HG03378 (cell line): Measurements from ENCODE around the gene DSG1.
"Not testable (repeated sequence)": the region's sequence is repeated elsewhere in the genome, so short reads cannot be mapped to it uniquely, and the experiment has no call there.

ENCODE experiments used
- ATAC-seq: cut with Tn5 transposase; IDR thresholded peaks from one replicate; pipeline ENCODE4 v1.9.1; 2021; ENCODE audit warnings: mild to moderate bottlenecking, moderate library complexity; ENCODE audit not compliant: unreplicated experiment

The DSG1 gene

DNA sequence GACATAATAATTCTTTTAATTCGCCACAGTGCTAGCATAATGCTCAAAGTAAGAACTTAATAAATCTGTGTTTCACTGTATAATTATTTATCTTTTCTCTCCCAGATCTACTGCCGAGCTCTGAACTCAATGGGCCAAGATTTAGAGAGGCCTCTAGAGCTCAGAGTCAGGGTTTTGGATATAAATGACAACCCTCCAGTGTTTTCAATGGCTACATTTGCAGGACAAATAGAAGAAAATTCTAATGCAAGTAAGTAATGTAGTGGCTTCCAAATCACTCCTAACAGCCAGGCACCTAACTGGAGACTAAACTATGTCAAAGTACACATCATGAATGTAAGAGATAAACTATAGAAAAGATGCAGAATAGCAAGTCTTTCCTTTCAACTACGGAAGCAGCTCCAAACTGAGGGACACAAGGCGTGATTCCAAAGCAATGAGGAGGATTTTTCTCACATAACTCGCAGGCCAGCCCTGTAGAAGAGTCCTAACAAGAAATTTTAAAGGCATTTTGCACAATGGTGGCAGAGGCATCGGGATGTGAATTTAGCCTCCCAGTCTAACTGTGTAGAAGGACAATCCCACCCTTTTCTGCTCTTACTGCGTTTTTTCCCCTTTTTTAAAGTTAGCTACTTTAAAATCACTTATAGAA is 12.0 kb downstream of the DSG1 start:
- no peak for ATAC-seq

DNA sequence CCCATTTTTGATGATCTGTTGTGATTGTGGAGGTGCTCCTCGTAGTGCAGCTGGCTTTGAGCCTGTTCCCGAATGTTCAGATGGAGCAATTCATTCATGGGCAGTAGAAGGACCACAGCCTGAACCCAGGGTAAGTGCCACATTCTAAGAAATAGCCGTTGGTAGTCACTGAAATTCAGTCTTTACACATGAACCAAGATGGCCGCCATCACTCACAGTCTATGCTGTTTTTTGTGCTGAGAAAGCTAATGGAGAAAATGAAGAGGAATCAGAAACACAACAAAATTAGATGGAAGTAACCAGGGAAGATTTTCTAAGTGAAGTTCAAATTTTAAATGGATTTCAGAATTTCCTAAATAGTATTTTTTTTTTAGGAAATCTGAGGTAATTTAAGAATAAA is 25.5 kb downstream of the DSG1 start:
- ATAC-seq, result no peak

- not testable (repeated sequence) for ATAC-seq
Observed at GRCh38 chr18:31353336-31353735, 35.4 kb downstream of the DSG1 start.

DNA sequence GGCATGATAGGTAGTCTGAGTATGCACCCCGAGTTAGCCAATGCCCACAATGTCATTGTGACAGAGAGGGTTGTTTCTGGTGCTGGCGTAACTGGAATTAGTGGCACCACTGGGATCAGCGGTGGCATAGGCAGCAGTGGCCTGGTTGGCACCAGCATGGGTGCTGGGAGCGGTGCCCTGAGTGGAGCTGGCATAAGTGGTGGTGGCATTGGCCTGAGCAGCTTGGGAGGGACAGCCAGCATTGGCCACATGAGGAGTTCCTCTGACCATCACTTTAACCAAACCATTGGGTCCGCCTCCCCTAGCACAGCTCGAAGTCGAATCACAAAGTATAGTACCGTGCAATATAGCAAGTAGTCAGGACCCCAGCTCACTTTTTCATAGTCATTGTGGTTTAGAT is 37.0 kb downstream of the DSG1 start:
- ATAC-seq, result no peak

GRCh38 chr18:31356025-31356424 is 38.1 kb downstream of the DSG1 start:
- ATAC-seq, result no peak

- ATAC-seq, result no peak
Observed at GRCh38 chr18:31364190-31364589, 46.2 kb downstream of the DSG1 start.

DNA sequence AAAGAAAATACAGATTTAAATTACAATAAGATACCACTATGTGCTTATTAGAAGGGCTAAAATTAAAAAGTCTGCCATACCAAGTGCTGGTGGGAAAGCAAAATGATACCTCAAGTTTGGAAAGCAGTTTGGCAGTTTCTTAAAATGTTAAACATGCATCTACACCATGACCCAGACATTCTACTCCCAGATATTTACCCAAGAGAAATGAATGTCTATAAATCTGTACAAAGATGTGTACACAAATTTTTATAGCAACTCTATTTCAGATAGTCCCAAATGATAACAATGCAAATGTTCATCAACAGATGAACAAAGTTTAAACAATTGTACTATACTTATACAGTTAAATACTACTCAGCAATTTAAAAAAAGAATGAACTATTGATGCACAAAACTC is 51.5 kb downstream of the DSG1 start:
- ATAC-seq, result no peak

DNA sequence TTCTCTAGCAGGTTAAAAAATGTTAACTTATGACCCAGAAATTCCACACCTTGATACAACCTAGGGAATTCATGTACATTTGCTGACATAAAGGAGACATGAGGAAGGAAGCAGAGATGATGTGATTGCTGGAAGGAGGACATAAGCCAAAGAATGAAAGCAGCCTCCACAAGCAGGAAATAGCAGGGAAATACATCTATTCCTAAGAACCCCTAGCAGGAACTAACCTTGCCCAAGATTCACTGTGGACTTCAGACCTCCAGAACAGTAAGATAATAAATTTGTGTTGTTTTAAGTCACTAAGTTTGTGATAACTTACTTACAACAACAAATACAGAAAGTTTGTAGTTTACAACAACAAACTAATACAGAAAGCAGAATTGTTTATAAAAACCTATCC is 54.0 kb downstream of the DSG1 start:
- no peak for ATAC-seq

DNA sequence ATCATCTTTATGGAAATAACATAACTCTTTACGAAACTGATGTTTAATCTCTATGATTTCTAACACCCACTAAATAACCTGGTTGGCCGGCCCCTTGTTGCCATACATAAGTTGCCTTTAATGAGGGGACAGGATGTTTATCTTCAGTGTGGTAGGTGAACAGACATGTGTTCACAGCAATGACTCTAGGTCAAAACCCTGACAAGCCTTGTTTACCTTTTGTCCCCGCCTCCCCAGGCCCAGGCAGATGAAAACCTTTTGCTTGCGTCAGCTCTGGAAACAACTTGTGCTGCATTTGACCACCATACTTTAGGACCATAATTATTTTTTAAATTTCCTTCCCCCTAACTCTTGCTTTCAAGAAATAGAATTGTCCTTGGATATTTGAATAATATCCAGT is 55.7 kb downstream of the DSG1 start:
- no peak for ATAC-seq

GRCh38 chr18:31376477-31376876 is 58.5 kb downstream of the DSG1 start, which contains the start of gene DSG4:
TSS of gene DSG4 (plus strand) at chr18:31376777. CDS start at chr18:31376912, 135 bp downstream.
- ATAC-seq, result no peak

- ATAC-seq, result no peak
Observed at GRCh38 chr18:31380912-31381311, 63.0 kb downstream of the DSG1 start.

GRCh38 chr18:31382107-31382506 is 64.1 kb downstream of the DSG1 start:
- no peak for ATAC-seq

DNA sequence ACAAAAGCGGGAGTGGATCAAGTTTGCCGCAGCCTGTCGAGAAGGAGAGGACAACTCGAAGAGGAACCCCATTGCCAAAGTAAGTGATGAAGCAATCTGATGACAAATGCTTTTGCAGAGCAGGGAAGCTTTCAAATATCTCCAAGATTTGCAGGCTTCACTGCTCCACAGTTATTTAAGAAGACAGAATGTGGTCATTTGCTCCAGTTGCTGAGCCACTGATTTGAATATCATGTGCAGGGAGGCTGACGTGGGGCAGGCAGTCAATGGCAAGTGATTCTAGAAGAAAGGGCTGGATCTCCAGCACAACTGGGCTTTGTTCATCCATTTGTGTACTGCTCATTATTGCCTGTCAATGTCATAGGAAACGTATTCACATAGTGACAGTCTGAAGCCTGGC is 68.8 kb downstream of the DSG1 start:
- no peak for ATAC-seq

GRCh38 chr18:31393286-31393685 is 75.3 kb downstream of the DSG1 start:
- no peak for ATAC-seq

GRCh38 chr18:31396796-31397612 is 79.0 kb downstream of the DSG1 start:
- no peak for ATAC-seq

DNA sequence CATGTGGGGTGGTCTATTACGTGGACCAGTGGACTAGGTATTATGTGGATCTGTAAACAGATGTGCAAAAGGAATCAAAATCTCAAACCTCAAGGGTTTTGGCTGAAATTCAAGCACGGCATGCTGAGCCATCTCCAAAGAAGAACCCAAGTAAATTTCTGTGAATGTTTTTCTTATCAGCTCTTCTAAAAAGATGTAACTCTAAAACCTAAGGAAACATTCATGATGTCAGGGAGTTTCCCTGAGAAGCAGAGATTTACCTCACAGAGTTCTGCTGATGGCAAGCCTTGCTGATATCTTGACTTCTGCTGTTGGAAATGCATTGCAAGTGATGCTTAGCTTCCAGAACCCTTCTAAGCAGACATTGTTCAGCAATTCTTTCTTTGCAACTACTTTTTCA is 80.2 kb downstream of the DSG1 start:
- no peak for ATAC-seq

- no peak for ATAC-seq
Observed at GRCh38 chr18:31399306-31400032, 81.5 kb downstream of the DSG1 start.

DNA sequence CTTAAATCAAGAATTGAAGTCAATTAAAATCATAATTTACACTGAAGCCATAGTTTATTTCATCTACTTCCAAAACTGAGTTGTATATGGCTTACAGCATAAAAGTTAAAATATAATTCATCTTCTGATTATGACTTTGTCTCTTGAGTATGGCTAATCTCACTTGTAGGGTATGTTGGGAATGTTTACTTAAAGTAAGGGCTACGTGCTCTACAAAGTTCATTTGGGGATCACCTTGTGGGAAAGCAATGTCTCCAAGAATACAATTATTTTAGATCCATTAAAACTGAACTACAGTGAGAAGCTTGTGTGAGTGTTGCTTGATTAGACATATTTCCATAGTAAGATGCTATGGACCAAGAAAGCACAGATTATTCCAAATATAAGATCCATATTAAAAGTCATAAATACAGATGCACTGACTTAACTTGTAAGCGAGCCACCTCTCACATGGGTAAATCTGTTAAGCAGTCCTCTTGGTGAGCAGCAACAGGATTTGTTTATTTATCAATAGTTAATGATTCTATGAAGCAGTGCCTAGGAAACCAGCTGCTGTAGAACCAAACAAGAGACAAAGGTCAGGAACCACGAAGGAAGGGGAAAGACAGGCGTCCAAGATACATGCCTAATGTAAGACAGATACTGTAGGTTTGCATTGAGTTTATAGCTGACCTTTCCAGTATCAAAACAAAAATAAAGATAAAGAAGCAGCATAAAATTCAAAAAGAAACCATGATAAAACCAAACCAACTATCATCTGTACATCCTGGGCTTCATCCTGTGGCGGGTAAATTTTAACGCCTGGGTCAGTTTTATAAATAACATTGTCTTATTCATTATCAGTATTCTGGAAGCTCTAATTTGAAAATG is 83.4 kb downstream of the DSG1 start:
- no peak for ATAC-seq

- ATAC-seq, result no peak
Observed at GRCh38 chr18:31402026-31402373, 84.0 kb downstream of the DSG1 start.

DNA sequence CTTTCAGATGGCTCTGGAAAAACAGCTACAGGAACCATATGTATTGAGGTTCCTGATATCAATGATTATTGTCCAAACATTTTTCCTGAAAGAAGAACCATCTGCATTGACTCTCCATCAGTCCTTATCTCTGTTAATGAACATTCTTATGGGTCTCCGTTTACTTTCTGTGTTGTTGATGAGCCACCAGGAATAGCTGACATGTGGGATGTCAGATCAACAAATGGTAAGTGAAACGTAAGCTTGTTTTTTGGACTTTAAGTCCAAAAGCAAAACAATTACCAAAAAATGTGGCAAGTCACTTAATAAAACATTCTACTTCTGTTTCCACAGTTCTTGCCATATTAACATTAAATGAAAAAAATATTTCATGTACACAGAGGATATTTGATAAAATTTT is 85.4 kb downstream of the DSG1 start:
- ATAC-seq, result no peak
